ENCODE measurements around the gene NAALADL2. TPM values are rescaled to one million over a fixed set of nuclear protein-coding genes. Genes with fewer than 3 reads are reported as not detected.

The NAALADL2 gene
- total RNA-seq, 1 donor from 2014 or later = 2.9 TPM

- no peak overlapping the region for H3K4me3 ChIP-seq (ENCODE audit: low read depth, low read length)
- DNase-seq (ENCODE audit: low read depth) = no peak
- no peaks in the 10 kb centered on the region for H3K36me3 ChIP-seq (ENCODE audit: control insufficient read depth, insufficient read depth, low read length)
- no peak for TF ChIP-seq CTCF (IDR thresholded peaks at IDR 0.05; ENCODE audit: insufficient read depth, low read length, poor library complexity, severe bottlenecking)
- no peaks in the 10 kb centered on the region for H3K27me3 ChIP-seq (ENCODE audit: control insufficient read depth, insufficient read depth, low read length)
Measured at GRCh38 chr3:175107995-175108394, 248.9 kb downstream of the NAALADL2 start.

GRCh38 chr3:175108613-175109151, 249.5 kb downstream of the NAALADL2 start:
- H3K4me3 ChIP-seq (ENCODE audit: low read depth, low read length) = no peak overlapping the region
- no peaks in the 10 kb centered on the region for H3K36me3 ChIP-seq (ENCODE audit: control insufficient read depth, insufficient read depth, low read length)
- TF ChIP-seq CTCF (IDR thresholded peaks at IDR 0.05; ENCODE audit: insufficient read depth, low read length, poor library complexity, severe bottlenecking) = no peak
- H3K27me3 ChIP-seq (ENCODE audit: control insufficient read depth, insufficient read depth, low read length) = no peaks in the 10 kb centered on the region
- DNase-seq (ENCODE audit: low read depth) = no peak

- TF ChIP-seq CTCF (IDR thresholded peaks at IDR 0.05; ENCODE audit: insufficient read depth, low read length, poor library complexity, severe bottlenecking) = no peak
- DNase-seq (ENCODE audit: low read depth) = no peak
- no peaks in the 10 kb centered on the region for H3K36me3 ChIP-seq (ENCODE audit: control insufficient read depth, insufficient read depth, low read length)
- no peaks in the 10 kb centered on the region for H3K27me3 ChIP-seq (ENCODE audit: control insufficient read depth, insufficient read depth, low read length)
- no peak overlapping the region for H3K4me3 ChIP-seq (ENCODE audit: low read depth, low read length)
Measured at GRCh38 chr3:175111036-175111435, 251.9 kb downstream of the NAALADL2 start.

- Histone ChIP-seq H3K36me3 (ENCODE audit: control insufficient read depth, insufficient read depth, low read length) (no peaks in the 10 kb centered on the region), H3K27me3 (ENCODE audit: control insufficient read depth, insufficient read depth, low read length) (no peaks in the 10 kb centered on the region), H3K4me3 (ENCODE audit: low read depth, low read length) (no peak overlapping the region)
- DNase-seq (ENCODE audit: low read depth) = no peak
- no peak for TF ChIP-seq CTCF (IDR thresholded peaks at IDR 0.05; ENCODE audit: insufficient read depth, low read length, poor library complexity, severe bottlenecking)
Measured at GRCh38 chr3:175118382-175118941, 259.3 kb downstream of the NAALADL2 start.

GRCh38 chr3:175121225-175121624, 262.1 kb downstream of the NAALADL2 start:
- H3K4me3 ChIP-seq (ENCODE audit: low read depth, low read length) = no peak overlapping the region
- TF ChIP-seq CTCF (IDR thresholded peaks at IDR 0.05; ENCODE audit: insufficient read depth, low read length, poor library complexity, severe bottlenecking) = peak; percentile 33

More at GRCh38 chr3:175121225-175121624, 262.1 kb downstream of the NAALADL2 start:
- no peaks in the 10 kb centered on the region for H3K27me3 ChIP-seq (ENCODE audit: control insufficient read depth, insufficient read depth, low read length)
- H3K36me3 ChIP-seq (ENCODE audit: control insufficient read depth, insufficient read depth, low read length) = no peaks in the 10 kb centered on the region
- no peak for DNase-seq (ENCODE audit: low read depth)

All from kidney epithelial cell (primary cell).